SIG-M5 (cell line): Measurements from ENCODE around the gene CDH22.

ENCODE experiments used
- DNase-seq: peaks from one replicate; lab custom pipeline; 2025; lab: John Stamatoyannopoulos, UW

The CDH22 gene

DNA sequence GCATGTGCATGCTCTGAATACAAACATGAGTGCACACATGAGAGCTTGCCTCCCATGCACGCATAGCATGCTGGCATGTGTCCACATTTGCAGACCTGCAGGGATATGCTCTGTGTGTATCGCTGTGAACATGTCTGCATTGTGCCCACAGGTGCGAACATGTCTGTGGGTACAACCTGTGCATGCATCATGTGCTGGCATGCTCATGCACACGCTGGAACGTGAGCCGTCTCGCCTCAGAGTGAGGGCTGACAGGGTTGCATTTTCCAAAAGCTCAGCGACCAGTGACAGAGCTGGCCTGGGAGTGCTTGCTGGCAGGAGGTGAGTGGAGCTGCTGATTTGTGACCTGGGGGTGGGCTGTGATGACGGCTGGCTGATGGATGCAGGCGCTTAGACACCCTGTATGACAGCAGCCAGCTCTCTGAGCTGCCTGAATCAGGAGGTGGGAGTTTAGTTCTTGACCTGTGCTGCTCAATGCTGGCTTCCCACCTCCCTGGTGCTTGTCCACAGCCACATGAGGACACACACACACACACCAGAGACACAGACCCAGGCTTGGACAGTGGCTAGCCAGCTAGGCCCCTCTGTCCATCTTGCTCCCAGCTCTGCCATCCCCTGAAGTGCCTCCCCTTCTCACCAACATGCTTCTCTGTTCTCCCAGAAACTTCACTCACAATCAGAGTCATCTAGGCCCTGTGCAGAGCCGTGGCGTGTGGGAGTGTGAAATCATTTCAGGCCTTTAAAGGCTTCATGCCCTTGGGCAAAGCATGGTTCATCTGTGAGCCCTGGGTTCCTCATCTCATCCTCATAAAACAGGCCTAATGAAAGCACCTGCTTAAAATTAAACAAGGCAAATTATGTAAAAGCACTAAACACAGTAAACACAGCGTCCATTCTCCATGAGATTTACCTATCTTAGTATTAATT, 138.8 kb downstream of the CDH22 start:
- no peak for DNase-seq

DNA sequence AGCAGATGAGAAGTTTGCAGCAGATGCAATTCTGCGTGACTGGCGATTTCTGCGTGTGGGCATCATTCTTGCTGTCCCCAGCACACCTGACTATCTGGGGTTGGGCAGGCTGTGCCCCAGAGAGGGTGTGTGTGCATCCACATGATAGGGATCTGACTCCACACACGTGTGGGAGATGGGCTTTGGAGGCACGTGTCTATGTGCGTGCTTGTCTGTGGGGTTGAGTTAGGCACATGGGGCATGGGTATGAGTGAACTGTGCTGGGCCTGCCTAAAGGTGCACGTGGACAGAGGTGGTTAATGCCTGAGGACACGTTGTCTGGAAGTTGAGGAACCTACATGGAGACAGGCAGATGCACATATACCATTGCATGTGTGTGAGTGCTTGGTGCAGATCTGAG, 139.9 kb downstream of the CDH22 start:
- DNase-seq: no peak

- DNase-seq: no peak
Observed at GRCh38 chr20:46167080-46167479, 141.2 kb downstream of the CDH22 start.

DNA sequence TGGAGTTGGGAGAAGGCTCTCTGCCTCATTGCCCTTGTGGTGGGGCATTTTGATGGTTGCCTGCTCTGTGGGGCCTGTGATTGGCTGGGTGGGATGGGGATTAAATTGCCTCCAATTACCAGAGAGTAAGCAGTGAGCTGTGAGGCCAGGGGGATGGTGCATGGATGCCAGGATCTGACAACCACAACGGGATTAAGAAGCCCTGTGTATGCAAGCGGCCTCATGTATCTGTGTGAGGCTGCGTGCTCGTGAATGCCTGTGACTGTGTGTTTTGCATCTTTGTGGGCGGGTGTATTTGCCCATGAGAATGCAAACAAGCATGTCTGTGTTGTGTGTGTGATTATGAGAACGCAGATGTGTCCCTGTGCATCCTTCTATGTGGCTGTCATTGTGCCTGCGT, 144.0 kb downstream of the CDH22 start:
- no peak for DNase-seq

DNA sequence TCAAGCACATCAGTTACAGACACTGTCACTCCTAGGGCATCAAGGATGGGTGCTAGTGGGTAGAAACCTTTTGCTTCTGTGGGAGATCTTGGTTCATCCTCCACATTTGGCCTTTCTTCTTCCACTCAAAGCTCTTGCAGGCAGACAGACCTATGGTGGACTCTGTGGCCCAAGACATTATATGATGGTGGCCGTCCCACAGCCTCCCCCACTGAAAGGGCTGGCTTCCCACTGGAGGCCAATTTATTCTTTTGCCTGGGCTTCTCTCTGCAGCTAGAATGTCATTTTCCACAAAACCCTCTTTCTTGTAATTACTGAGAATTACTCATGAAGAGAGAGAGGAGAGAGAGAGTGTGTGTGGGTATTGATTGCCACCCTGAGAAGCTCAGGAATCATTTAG, 146.4 kb downstream of the CDH22 start:
- DNase-seq: no peak

- no peak for DNase-seq
Observed at GRCh38 chr20:46160661-46161060, 147.6 kb downstream of the CDH22 start.

- DNase-seq: no peak
Observed at GRCh38 chr20:46159101-46159897, 149.0 kb downstream of the CDH22 start.

- no peak for DNase-seq
Observed at GRCh38 chr20:46158476-46158987, 149.8 kb downstream of the CDH22 start.

DNA sequence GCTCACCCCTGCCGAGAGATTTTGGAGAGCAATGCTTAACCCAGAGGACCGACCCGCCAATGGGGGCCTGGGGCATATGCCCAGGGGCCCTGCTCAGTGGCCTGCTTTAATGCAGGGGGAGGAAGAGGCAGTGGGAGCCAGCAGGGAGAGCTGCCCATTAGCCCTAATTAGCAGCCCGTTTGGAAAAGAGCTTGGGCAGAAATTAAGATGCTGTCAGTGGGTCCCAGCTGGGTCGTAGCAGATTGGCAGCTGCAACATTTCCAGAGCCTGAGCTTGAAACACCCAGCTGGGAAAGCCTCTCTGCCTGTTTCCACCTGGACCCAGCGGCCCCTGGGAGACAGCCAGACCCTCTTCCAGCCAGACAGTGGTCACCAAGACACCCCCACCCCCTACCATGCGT, 150.7 kb downstream of the CDH22 start:
- DNase-seq: no peak

GRCh38 chr20:46157076-46157592, 151.2 kb downstream of the CDH22 start:
- no peak for DNase-seq

- DNase-seq: no peak
Observed at GRCh38 chr20:46156065-46156464, 152.2 kb downstream of the CDH22 start.

DNA sequence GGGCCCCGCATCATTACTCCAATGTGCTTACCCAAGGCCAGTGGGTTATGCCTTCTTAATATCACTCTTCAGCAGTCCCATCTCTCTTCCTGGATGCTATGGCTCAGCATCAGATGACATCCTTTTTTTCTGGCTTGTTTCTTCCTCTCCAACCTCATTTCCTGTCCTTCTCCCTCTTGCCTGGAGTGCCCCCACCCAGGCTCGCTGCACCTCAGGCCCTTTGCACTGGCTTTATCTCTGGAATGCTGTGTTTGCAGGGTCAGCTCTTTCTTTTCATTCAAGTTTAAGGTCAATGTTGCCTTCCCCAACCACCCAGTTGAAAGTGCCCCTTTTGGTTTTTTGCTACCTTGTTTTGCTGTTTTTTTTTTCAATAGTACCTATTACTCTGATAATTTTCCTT, 153.5 kb downstream of the CDH22 start:
- no peak for DNase-seq

DNA sequence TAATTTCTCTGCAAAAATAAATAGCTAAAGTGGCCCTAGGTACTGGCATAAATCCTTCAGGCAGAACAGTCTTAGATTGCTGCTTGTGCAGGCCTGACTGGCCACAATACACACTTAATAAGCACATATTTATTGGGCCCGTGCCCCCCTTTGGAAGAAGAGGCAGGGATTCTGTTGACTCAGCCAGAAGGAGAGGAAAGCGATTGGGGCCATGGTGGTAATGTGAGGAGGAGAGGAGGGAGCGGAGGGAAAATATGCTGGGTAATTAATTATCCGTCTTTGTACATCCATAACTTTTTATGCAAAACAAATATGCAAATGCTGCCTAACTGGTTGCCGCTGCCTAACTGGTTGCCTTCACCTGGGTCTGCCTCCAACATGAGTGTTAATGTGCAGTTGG, 154.0 kb downstream of the CDH22 start:
- no peak for DNase-seq

- no peak for DNase-seq
Observed at GRCh38 chr20:46152824-46153586, 155.3 kb downstream of the CDH22 start.

DNA sequence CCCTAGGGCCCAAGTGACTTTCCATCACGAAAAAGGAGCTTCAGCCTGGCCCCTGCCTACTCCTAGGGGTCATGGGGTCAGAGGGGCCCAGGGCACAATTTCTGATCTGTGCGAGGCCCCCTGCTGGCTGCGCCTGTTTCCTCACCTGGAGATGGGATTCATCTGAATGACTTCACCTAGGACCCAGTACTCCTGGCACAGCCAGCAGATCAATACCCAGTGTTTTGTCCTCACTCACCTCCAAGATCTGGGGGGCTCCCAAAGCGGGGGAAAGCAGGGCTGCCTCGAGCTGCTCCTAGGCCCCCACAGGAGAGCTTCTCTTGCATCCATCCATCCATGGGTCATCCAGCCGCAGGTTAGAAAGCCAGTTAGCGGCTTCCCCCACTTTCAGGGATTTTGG, 156.4 kb downstream of the CDH22 start:
- no peak for DNase-seq

DNA sequence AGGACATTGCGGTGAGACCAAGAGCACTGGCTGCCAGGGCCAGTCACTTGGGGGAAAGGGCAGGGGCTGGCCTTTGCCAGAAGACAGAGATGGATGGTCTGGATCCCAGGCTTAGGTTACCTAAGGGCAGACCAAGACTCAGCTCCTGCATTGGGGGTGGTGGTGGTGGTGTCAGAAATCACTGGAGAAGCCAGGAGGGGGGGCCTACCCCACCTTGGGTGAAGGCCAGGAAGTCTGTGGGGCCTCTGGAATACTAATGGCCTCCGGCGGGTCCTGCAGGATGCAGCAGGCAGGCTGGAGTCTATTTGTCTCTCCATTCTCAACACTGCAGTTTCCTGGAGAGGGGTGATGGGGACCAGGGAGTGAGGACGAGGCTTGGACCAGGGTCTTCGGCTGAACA, 157.4 kb downstream of the CDH22 start:
- DNase-seq: no peak

DNA sequence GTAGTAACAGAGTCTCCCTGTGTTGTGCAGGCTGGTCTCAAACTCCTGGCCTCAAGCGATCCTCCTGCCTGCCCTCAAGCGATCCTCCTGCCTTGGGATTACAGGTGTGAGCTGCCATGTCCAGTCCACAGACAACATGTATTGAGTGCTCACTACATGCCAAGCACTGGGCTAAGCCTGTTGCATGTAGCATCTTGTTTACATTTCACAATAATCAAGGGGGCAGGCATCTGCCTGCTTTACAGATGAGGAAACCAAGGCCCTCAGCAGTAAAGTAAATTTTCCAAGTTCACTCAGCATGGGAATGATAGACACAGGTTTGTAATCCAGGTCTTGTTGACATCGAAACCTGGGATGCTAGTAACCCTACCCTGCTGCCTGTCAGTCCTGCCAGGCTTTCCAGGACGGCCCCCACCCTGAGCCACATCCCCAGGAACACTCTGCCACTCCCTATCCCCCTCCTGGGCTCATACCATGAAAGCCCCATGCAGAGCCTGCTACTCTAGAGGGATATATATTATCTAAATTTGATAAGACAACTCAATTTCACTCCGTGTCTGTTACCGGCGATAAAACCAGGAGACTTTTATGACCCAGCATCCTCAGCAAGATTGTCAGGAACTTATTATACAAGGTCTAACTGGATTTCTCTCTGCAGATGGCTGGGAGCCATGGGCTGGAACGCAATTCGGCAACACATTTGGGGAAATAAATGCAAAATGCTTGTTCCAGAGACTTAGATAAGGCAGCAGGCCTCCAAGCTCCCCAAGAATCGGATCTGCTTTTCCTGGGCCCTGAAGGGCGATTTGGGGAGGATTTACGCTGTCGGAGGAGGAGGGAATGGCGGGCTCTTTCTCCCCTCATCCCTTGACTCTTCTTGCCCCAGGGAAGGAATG, 159.7 kb downstream of the CDH22 start:
- DNase-seq: no peak

GRCh38 chr20:46145713-46146112, 162.6 kb downstream of the CDH22 start:
- DNase-seq: no peak

- DNase-seq: no peak
Observed at GRCh38 chr20:46144432-46145025, 163.8 kb downstream of the CDH22 start.

DNA sequence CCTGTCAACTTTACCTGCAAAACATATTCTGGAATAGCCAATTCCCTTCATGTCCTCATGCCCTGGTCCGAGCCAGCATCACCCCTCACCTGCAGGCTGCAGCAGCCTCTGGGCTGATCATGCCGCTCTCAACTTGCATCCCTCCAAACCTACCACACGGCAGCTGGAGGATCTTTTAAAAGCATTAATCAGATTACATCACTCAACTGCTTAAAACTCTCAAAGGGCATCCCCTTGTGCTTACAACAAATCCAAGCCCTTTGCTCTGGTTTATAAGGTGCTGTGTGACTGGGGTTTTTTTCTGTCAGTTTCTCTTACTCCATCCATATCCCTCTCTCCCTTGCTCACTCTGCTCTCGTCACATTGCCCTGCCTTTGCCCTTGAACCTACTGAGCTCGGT, 166.2 kb downstream of the CDH22 start:
- no peak for DNase-seq
